Epidermal melanocyte (primary cell): ENCODE data around the gene ACOXL.
"Not testable (repeated sequence)": the region's sequence is repeated elsewhere in the genome, so short reads cannot be mapped to it uniquely, and the experiment has no call there.

ENCODE experiments used
- DNase-seq: peaks from one replicate; pipeline ENCODE4 v3.0.0; 2011; ENCODE audit warnings: low spot score; ENCODE audit not compliant: insufficient read length

The ACOXL gene

DNA sequence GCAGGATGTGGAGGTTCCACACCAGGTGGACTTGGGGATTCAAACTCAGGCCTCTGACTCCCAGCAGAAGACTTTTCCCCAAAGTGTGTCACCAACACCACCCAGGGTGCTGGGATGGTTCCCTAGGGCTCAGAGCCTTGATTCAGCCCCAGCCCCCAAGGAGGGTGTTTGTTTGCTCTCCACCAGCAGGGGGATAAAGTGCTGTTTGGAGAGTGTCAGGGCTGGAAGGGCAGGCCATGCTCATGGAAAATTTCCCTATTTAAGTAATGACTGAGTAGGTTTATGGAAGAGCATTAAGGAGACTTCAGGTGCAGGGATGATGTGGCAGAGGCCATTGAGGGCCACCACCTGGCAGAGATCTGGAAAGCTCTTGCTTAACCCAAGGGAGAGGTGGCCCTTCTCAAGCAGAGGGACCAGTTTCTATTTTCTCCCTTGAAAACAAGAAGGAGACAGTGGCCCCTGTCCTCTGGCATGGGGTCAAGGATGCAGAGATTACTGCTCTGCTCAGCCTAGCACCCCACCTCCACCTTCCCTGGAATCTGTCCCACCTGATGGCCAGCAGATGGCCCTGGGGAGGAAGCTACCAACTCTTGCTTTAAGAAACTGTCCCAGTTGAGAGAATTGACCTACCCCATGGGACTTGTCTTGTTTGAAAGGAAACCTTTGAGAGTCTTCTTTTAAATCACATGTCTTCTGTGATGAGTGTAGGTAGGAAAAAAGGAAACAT is 122.1 kb downstream of the ACOXL start:
- DNase-seq = no peak

GRCh38 chr2:110855841-110856240 is 123.5 kb downstream of the ACOXL start:
- not testable (repeated sequence) for DNase-seq

- DNase-seq = no peak
Measured at GRCh38 chr2:110858135-110858725, 125.9 kb downstream of the ACOXL start.

DNA sequence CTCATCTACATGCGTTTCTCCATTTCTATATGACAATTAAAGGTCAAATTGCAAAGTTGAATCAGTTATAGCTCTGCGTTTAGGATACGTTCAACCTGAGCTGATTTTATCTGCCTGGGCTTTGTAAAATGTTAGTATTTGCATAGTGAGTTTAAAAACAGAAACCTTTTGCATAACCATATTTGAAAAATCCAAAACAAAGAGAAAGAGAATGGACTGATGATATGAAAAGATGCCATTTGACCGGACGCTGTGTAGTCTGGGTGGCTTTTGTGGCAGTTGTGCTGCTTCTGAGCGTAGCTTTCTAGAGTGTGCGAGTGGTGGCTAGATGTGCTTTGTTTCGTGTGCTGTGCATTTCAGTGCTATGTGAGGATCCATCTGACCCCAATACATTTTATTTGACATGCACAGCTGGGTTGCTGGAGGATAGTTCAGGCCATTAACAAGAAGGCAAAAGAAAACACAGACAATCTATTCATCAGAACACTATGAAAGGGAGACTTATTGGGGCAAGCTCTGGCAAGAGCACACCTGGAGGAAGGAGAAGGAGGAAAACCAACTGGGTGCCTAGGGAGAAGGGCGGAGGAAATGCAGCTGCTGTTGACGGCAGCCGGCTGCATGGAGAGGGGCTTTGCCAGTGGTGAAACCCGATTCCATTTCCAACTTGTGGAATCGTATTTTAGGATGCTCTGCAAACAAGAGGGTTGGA is 126.8 kb downstream of the ACOXL start:
- DNase-seq = no peak

DNA sequence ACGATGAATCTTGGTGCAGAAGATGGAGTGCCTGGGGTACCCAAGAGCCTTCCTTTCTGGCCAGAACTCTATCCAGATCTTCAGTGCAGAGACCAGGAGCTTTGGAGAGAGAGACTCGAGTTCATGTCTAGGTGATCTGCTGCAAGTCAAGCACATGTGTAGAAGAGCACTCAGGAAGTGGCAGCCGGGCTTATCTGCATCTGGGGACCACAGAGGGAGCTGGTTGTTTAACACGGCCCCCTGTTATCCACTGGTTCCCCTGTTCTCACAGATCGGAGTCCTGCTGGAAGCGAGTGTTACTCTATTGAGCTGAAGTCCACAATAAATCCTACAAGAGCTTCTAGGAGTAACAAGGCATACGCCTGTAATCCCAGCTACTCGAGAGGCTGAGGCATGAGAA is 128.3 kb downstream of the ACOXL start:
- no peak for DNase-seq

DNA sequence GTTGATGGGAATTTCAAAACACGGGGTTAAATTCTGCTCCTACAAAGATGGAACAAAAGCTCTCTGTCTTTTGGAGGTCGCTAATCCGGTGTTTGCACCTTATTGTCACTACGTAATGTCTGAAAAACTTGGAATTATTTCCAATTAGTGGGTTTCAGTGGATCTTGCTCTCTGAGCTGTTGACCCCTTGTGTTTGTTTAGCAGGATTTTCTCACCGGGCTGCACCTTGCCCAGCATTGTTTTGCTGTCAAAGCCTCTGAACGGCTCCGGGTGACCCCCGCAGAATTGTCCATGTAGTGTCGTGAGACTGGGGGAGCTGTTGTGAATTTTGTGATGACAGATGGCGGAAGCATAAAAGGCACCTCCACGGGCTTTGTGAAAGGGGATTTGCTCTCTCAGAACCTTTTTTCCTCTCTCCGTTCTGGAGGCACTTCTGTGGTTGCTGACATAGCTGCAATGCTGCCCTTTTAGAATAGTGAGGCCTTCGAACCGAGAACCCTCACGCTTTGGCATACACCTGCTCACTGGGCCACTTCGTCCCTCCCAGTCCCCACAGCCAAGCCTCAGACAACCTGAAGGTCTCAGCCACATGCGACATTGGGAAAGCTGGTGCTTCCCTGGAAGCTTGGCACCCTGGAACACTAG is 129.4 kb downstream of the ACOXL start:
- no peak for DNase-seq

- DNase-seq = no peak
Measured at GRCh38 chr2:110863726-110864125, 131.4 kb downstream of the ACOXL start.

GRCh38 chr2:110864176-110864575 is 131.8 kb downstream of the ACOXL start:
- no peak for DNase-seq

- DNase-seq = no peak
Measured at GRCh38 chr2:110864731-110865130, 132.4 kb downstream of the ACOXL start.

DNA sequence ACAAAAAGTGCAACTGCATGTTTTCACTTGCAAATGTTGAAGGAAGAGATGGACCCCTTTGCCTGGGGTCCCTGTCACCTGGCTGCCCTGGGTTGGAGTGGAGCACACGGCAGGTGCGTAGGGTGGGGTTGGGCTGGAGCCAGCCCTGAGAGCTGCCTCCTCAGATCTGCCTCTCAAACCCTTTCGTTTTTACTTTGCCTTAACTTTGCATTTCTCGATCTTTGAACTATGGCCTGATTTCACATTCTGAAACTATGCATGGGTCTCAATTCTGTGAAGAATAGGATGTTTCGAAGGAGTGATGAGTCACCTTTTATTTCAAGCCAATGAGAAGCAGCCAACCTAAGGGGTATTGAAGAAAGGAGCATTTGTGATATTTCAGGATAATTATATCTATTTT is 132.8 kb downstream of the ACOXL start:
- DNase-seq = no peak

GRCh38 chr2:110866045-110866444 is 133.7 kb downstream of the ACOXL start:
- DNase-seq = no peak

GRCh38 chr2:110866466-110866865 is 134.1 kb downstream of the ACOXL start:
- no peak for DNase-seq

DNA sequence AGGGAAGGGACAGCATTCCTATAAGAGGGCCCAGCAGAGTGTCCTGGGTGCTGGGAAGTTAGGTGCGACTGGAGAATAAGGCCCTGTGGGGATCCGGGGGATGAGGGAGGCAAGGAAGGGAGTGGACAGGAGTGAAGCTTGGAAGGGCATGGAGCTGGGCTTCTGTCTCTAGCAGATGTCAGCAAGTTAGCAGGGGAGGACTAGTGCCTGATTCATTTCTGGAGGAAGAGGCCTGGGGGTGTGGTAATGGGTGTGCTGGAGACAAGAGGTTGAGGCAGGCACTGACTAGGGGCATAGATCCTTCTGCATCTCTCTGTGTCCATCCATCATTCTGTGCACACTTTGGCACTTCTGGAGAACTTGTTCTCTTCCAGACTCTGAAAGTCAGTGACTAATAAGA is 134.7 kb downstream of the ACOXL start:
- no peak for DNase-seq

GRCh38 chr2:110868971-110869370 is 136.6 kb downstream of the ACOXL start:
- DNase-seq = no peak

GRCh38 chr2:110869472-110870446 is 137.4 kb downstream of the ACOXL start:
- no peak for DNase-seq

- no peak for DNase-seq
Measured at GRCh38 chr2:110870545-110870944, 138.2 kb downstream of the ACOXL start.

DNA sequence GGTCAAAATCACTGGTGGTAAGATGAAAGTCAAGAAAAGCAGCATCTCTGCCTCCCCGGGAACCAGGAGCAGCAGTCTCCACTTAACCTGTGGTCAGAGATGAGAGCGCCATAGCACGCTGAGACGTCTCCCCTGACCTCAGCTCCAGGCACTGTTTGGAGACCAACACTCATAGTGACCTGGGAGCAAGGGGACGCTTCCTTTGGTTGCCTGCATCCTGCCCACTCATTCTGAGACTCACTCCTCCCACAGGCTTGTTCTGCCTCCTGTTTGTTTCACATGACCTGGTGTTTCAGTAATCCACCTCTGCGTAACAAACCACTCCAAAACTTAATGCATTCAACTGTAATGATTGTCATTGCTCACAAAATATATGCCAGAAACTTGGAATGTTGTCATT is 139.3 kb downstream of the ACOXL start:
- no peak for DNase-seq

DNA sequence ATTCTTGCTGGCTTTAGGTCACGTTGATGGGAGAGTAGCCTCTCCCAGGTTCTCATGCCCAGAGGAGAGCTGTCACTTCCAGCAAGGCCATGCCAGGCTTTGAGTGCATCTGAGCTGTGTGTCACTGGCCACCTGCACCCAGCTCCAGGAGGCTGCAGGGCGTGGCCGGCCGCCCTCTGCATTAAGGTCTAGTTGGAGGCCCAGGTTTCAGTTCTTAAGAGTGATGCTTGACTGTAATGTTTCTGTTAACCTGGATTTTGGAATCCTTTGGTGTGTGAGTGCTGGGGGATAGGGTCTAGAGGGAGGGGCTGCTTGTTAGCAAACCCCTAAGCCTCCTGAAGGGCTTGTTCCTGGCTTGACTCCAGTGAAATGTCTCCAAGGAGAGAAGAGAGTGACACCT is 140.1 kb downstream of the ACOXL start:
- DNase-seq = no peak

DNA sequence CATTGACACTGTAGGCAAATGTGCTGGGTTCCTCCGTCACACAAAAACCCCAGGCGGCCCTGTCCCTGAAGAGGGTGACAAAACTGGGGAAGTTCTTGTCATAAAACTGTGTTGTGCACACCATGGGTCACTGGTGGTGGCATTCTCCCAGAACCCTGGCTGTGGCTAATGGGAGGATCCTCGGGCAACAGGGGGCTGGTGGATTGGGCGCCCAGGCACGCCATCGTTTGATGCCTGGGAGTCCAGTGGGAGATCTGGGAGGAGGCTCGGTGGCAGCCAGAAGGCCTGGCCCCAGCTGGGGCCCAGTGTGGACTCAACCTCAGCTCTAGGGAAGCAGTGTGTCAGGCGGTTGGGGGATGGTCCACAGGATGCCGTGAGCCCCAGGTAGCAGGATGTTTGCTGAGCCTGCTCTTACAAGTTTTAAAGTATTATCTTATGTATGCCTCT is 140.7 kb downstream of the ACOXL start:
- no peak for DNase-seq

DNA sequence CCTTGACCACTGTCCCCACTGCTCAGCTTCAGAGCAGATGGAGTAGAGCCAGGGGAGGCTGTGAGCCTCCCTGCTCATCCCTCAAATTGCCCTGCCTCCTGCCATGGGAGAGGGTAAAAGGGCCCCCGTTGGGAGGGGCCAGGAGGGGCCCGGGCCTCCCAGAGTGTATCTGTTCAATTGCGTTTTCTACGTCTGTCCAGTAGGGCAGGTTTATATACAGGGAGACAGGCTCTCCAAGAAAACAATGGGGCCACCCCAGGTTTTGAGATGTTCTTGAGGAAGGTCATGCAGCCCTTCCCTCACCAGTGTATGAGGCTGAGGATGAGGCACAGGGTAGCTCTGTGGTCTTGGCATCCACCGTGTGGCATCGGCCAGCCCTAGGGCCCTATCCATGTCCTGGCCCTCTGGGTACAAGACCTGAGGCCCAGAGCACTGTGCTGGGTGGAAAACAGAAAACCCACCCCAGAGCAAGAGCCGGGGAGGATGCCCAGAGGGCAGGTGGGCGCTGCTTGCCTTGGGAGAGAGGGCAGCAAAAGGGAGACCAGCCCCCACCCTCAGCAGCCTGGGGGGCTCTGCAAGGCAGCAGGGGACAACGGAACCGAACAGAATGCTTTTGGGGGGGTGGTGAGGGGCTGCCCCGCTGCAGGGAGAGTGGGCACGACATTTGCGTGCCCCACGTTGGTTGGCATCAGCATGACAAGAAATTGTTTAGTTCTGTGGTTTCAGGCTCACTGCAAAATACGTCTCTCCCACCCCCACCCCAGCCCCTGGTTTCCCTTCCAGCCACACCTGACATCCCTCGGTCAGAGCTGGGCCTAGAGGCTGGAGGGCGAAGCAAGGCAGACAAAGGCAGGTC is 141.5 kb downstream of the ACOXL start:
- no peak for DNase-seq
